GM12891 (cell line): Measurements from ENCODE around the gene RAB3C.

ENCODE experiments used
- PAX5 ChIP-seq: IDR thresholded peaks from 2 replicates; pipeline ENCODE4 v1.6.1; 2011; ENCODE audit warnings: low read length, moderate library complexity, mild to moderate bottlenecking; ENCODE audit not compliant: insufficient read depth, severe bottlenecking
- POLR2A ChIP-seq: IDR thresholded peaks from 2 replicates; pipeline ENCODE4 v1.6.1; 2011; ENCODE audit warnings: low read depth, low read length, control low read depth
- POLR2AphosphoS5 ChIP-seq: IDR thresholded peaks from 2 replicates; pipeline ENCODE4 v1.6.1; 2011; ENCODE audit warnings: low read depth, low read length, control low read depth
- POU2F2 ChIP-seq: IDR thresholded peaks from 2 replicates; pipeline ENCODE4 v1.6.1; 2011; ENCODE audit warnings: low read depth, mild to moderate bottlenecking, control low read depth, low read length, moderate library complexity
- SPI1 ChIP-seq: IDR thresholded peaks from 2 replicates; pipeline ENCODE4 v1.6.1; 2011; ENCODE audit warnings: low read depth, low read length, control low read depth
- TAF1 ChIP-seq: IDR thresholded peaks from 2 replicates; pipeline ENCODE4 v1.6.1; 2011; ENCODE audit warnings: low read depth, low read length, control low read depth

DNA sequence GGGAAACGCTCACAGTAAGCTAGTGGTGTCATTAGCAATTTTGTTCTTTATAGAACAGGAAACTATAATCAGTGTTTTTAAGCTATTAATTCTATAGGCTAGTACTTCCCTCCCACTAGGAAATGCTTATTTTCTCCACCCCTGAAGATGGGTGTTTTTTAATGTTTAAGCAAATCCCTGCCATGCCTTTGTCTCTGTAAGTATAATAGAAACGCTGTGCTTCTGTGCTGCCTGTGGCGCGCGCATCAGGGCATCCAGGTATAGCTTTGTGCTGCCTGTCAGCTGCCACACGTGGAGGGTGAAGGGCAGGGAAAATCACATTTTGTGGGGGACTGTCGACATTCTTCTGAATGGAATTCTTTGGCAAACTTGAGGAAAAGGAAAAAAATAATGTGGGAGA lies 217.5 kb downstream of the RAB3C start:
- no peak for TF ChIP-seq POLR2A
- no peak for TF ChIP-seq POLR2AphosphoS5
- no peak for TF ChIP-seq PAX5
- TF ChIP-seq TAF1, result no peak
- TF ChIP-seq SPI1, result no peak
- TF ChIP-seq POU2F2, result no peak
